MCF 10A (cell line): Measurements from ENCODE around the gene SLC6A2. TPM values are rescaled to one million over a fixed set of nuclear protein-coding genes. Genes with fewer than 3 reads are reported as not detected.

Experiments
- BruUV-seq: library from RNA; stranded (reverse); fragments of 400-500 nt; replicated peaks from 2 replicates; lab custom pipeline; 2021; lab: Mats Ljungman, UMichigan
- CTCF ChIA-PET: fragments of 300-600 bp; sonication (Branson Sonifier 250); formaldehyde crosslinking; extraction: SDS; loops from one replicate; lab custom pipeline; 2021; ENCODE audit warnings: antibody characterized with exemption, inconsistent platforms; lab: Yijun Ruan, JAX
- POLR2A ChIA-PET: fragments of 300-600, 350-650 bp; sonication (Branson Sonifier 250); formaldehyde crosslinking; extraction: SDS; loops from one replicate; lab custom pipeline; 2020; ENCODE audit warnings: antibody characterized with exemption, inconsistent platforms; lab: Yijun Ruan, JAX
- DNase-seq: peaks from one replicate; pipeline ENCODE4 v3.0.0-alpha.2; 2018; ENCODE audit not compliant: unreplicated experiment
- H3K27ac Mint-ChIP-seq: one replicate; pipeline ENCODE4 v1.8.0; 2022; ENCODE audit warnings: mild to moderate bottlenecking, low read depth, mixed read lengths; ENCODE audit not compliant: unreplicated experiment
- H3K27me3 Mint-ChIP-seq: one replicate; pipeline ENCODE4 v1.8.0; 2022; ENCODE audit warnings: mixed read lengths; ENCODE audit not compliant: insufficient read depth, unreplicated experiment
- H3K36me3 Mint-ChIP-seq: one replicate; pipeline ENCODE4 v1.8.0; 2022; ENCODE audit warnings: mild to moderate bottlenecking, moderate library complexity, mixed read lengths; ENCODE audit not compliant: insufficient read depth, unreplicated experiment
- H3K4me1 Mint-ChIP-seq: one replicate; pipeline ENCODE4 v1.8.0; 2022; ENCODE audit warnings: mixed read lengths; ENCODE audit not compliant: insufficient read depth, unreplicated experiment
- H3K4me3 Mint-ChIP-seq: one replicate; pipeline ENCODE4 v1.8.0; 2022; ENCODE audit warnings: mild to moderate bottlenecking, moderate library complexity, mixed read lengths; ENCODE audit not compliant: unreplicated experiment
- H3K9me3 Mint-ChIP-seq: one replicate; pipeline ENCODE4 v1.8.0; 2022; ENCODE audit warnings: mixed read lengths; ENCODE audit not compliant: unreplicated experiment
- intact Hi-C: fragments of 100-400 bp; cut with micrococcal nuclease; formaldehyde crosslinking; loops from 2 replicates; pipeline ENCODE4 v1.14.1; 2022
- total RNA-seq: library from RNA; stranded (reverse); gene quantifications from 2 replicates; pipeline ENCODE4 v1.2.3, GENCODE V29; 2022
- TF ChIP-seq, protein P1 (sequence below): fragments of 200-600 bp; IDR thresholded peaks from one replicate; pipeline ENCODE4 v1.8.0; 2022; ENCODE audit warnings: antibody characterized with exemption, mild to moderate bottlenecking; ENCODE audit not compliant: unreplicated experiment

The SLC6A2 gene
- total RNA-seq, 1 experiment from 2014 or later, result not detected

DNA sequence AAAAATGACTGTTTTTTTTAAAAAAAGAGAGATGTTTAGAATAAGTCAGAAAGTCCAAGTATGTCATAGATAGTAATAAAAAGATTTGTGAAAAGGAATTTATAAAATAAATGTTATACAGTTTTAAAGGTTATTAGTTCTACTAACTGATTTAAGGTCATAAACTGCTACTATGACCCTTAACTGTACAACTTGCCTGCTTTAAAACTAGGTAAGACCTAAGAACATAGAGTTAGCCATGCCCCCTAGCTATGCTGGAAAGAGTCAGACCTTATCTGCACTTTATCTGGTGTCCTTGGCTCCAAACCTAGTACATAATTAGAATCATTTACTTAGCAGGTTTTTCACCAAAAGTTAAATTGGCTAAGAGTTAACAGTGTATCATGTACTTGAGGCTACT, 23.5 kb upstream of the SLC6A2 start:
- no peaks in the 10 kb centered on the region for H3K27me3 Mint-ChIP-seq
- no peak overlapping the region for H3K27ac Mint-ChIP-seq
- ChIA-PET POLR2A (no interaction called here), CTCF (no interaction called here)
- TF ChIP-seq, protein P1, sequence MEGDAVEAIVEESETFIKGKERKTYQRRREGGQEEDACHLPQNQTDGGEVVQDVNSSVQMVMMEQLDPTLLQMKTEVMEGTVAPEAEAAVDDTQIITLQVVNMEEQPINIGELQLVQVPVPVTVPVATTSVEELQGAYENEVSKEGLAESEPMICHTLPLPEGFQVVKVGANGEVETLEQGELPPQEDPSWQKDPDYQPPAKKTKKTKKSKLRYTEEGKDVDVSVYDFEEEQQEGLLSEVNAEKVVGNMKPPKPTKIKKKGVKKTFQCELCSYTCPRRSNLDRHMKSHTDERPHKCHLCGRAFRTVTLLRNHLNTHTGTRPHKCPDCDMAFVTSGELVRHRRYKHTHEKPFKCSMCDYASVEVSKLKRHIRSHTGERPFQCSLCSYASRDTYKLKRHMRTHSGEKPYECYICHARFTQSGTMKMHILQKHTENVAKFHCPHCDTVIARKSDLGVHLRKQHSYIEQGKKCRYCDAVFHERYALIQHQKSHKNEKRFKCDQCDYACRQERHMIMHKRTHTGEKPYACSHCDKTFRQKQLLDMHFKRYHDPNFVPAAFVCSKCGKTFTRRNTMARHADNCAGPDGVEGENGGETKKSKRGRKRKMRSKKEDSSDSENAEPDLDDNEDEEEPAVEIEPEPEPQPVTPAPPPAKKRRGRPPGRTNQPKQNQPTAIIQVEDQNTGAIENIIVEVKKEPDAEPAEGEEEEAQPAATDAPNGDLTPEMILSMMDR, result no peak
- intact Hi-C loops, result no loop called here
- BruUV-seq, result no TSS peak
- no peaks in the 10 kb centered on the region for H3K4me1 Mint-ChIP-seq
- DNase-seq, result no peak
- H3K36me3 Mint-ChIP-seq, result no peaks in the 10 kb centered on the region
- no peaks in the 10 kb centered on the region for H3K9me3 Mint-ChIP-seq
- no peak overlapping the region for H3K4me3 Mint-ChIP-seq

DNA sequence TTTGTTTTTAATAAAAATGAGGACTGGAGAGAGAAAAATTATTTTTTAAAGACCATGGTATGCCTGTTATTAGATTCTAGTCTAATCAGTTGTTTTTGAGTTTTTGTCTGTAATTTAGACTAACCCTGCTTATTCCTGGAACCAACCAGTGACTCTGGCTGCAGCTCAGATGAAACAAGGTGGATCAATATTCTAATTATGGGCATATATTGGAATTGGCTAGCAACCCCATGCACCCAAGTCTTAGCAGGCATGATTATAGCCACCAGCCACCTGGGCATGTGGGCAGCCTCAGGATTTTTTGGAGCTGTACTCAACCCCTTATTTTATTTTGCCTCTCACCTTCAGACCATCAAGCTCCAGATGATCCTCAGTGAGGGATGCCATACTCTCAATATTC, 21.6 kb upstream of the SLC6A2 start:
- ChIA-PET POLR2A (interaction anchor here (0.6 kb wide), 1 partner anchor 29 kb away, joined by 3 read pairs; no protein-coding TSS in a partner anchor), CTCF (interaction anchor here (1.0 to 1.2 kb wide), 2 partner anchors 9 to 169 kb away, joined by 3 read pairs; no protein-coding TSS in a partner anchor)
- Mint-ChIP-seq H3K36me3 (no peaks in the 10 kb centered on the region), H3K27ac (no peak overlapping the region), H3K4me1 (no peaks in the 10 kb centered on the region), H3K9me3 (no peaks in the 10 kb centered on the region), H3K4me3 (no peak overlapping the region), H3K27me3 (no peaks in the 10 kb centered on the region)
- BruUV-seq, result no TSS peak
- no peak for DNase-seq
- intact Hi-C loops, result no loop called here
- TF ChIP-seq, protein P1, result no peak

DNA sequence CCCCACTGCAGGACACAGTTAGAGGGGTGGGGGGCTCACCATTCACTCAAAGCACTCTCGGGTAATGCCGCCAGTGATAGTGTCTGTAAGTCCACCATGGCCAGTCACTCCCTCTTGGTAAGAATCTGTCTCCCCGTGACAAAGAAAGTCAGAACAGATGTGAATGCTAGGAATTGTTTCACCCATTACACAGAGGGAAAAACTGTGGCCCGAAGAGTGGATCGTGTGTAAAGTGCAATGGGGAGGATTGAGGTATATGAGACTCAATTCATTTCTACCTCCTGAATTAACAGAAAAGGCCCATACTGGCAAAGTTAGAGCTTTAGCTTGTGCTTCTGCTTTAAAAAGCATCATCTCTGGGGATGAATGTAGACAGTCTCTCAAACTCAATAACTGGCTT, 17.5 kb upstream of the SLC6A2 start:
- Mint-ChIP-seq H3K4me1 (no peaks in the 10 kb centered on the region), H3K27me3 (no peaks in the 10 kb centered on the region), H3K27ac (no peak overlapping the region), H3K4me3 (no peak overlapping the region), H3K9me3 (no peaks in the 10 kb centered on the region), H3K36me3 (no peaks in the 10 kb centered on the region)
- no peak for DNase-seq
- ChIA-PET POLR2A (interaction anchor here (1.0 kb wide), 1 partner anchor 10 kb away, joined by 4 read pairs; no protein-coding TSS in a partner anchor), CTCF (no interaction called here)
- TF ChIP-seq, protein P1, result no peak
- intact Hi-C loops, result no loop called here
- BruUV-seq, result no TSS peak

DNA sequence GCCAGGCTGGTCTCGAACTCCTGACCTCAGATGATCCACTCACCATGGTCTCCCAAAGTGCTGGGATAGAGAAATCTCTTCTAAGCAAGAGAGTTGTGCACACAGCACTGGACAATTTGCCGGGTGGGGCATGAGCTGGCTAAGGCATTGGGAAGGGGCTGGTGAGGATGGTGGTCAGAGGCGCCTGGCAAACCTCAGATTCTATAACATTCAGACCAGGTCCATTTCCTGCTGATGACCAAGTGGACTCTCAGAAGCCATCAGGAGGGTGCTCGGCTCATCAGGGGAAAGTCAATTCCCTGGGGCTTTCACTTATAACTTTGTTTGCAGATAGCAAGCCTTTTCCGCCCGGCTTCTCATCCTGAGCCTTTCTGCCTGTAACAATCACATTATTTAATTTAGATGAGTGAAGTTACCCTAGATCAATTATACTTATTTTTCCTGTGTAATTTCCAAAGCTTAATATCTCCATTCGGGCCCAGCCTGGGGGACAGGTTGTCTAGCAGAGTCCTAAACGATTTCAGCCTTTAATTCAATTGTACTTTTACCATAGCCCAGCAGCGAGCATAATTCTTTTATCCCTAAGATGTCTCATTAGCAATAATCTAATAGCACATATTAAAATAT, 15.0 kb upstream of the SLC6A2 start:
- Mint-ChIP-seq H3K4me3 (no peak overlapping the region), H3K4me1 (no peaks in the 10 kb centered on the region), H3K27me3 (no peaks in the 10 kb centered on the region), H3K9me3 (no peaks in the 10 kb centered on the region), H3K36me3 (no peaks in the 10 kb centered on the region), H3K27ac (no peak overlapping the region)
- intact Hi-C loops, result no loop called here
- BruUV-seq, result no TSS peak
- CTCF ChIA-PET, result interaction anchor here (0.9 to 1.1 kb wide), 3 partner anchors 64 to 176 kb away, joined by 3 to 4 read pairs (median 4); no protein-coding TSS in a partner anchor
- POLR2A ChIA-PET, result no interaction called here
- TF ChIP-seq, protein P1, result no peak
- no peak for DNase-seq
